Measurements from ENCODE around the gene R3HDM2.

DNA sequence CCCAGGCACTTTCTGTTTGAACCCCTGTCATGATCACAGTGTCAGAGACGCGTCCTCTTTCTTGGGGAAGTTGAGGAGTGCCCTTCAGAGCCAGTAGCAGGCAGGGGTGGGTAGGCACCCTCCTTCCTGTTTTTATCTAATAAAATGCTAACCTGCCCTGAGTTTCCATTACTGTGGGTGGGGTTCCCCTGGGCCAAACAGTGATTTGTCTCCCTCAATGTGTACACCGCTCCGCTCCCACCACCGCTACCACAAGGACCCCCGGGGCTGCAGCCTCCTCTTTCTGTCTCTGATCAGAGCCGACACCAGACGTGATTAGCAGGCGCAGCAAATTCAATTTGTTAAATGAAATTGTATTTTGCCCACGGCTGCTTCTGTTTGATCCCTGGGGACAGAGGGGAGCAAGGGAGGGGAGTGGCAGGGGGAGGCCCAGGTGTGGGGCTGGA, 196.2 kb downstream of the R3HDM2 start:
- TF ChIP-seq YY1 (IDR thresholded peaks at IDR 0.05; ENCODE audit: insufficient read depth, insufficient read length), result no peak
- no peak for TF ChIP-seq ZNF274 (IDR thresholded peaks at IDR 0.05; ENCODE audit: low read depth, low read length)
- no peak for TF ChIP-seq SUZ12 (IDR thresholded peaks at IDR 0.05; ENCODE audit: extremely low read depth, insufficient read depth, insufficient read length)
